GM19467 (cell line): ENCODE results near the gene CIDEB.
"Not testable (repeated sequence)": the region's sequence is repeated elsewhere in the genome, so short reads cannot be mapped to it uniquely, and the experiment has no call there.

Experiments
- ATAC-seq: cut with Tn5 transposase; IDR thresholded peaks from one replicate; pipeline ENCODE4 v1.9.1; 2021; ENCODE audit warnings: mild to moderate bottlenecking, moderate library complexity; ENCODE audit not compliant: unreplicated experiment

The CIDEB gene

DNA sequence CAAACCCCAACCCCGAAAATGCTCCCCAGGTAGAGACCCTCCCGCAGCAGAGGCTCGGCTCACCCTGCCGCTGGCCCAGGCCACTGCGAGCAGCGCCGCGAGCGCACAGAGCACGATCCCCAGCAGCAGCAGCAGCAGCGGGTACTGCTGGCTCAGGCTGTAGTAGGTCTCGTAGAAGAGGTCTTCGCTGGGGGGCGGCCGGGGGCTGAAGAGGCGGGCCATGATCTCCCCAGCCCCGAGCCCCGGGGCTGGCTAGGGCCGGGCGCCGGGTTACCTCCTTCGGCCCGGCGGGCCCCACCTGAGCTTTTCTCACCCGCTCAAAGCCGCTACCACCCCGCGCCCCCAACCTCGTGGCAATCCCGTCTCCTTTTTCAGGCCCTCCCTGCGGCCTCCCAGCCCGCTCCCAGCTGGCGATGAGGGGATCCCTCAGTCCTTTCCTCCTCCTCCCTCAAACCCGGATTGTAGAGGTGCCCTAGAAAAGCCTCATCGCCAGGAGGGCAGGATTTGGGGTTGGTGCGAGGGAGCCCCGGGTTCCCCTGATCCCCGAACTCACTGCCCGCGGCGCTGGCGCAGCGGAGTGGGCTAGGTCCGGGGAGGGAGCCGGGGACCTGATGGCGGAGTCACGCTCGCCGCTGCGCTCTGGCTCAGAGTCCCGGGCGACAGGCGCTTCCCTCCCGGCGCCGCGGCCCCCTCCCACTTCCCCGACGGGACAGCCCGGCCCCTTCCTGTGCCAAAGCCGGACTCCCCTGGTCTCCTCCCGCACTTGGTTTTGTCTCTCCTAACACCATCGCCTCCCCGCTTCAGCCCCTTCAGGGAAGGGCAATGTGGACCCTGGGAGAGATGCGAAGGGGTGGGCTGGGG, 26.9 kb upstream of the CIDEB start, which contains the start of gene ADCY4:
Gene ADCY4 (minus strand): TSS at position 641 of the 861 bp plus-strand sequence. CDS start 419 bp downstream, at position 222.
- no peak for ATAC-seq

DNA sequence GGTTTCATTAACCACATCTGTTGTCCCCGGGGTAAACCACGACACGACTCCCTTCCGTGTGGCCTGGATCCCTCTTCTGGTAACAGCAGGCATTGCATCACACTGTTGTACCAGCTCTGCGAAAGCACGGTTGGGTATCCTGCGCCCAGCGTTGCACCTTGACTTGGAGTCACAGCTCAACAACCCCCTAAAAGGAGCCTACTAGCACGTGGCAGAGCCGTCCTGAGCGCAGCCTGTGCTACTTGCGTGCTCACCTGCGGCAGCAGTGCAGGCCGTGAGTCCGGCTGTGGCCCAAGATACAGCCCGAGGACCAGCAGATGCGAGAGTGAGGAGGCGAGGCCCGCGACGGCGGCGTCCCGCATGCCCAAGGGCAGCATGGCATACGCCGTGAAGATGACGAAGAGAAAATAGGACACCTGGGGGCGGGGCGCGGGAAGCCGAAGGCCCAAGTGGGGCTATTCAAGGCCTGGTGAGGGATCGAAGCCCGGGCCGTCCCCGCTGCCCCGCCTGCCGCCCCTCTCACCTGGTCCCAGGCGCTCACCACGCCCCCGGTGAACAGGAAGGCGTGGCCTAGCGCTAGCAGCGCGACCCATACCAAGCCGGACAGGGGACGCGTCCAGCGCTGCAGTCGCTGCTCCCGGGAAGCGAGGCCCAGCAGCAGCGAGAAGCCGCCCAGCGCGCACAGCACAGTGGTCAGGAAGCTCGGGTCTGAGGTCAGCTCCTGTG, 24.7 kb upstream of the CIDEB start:
- ATAC-seq = peak; percentile 75

DNA sequence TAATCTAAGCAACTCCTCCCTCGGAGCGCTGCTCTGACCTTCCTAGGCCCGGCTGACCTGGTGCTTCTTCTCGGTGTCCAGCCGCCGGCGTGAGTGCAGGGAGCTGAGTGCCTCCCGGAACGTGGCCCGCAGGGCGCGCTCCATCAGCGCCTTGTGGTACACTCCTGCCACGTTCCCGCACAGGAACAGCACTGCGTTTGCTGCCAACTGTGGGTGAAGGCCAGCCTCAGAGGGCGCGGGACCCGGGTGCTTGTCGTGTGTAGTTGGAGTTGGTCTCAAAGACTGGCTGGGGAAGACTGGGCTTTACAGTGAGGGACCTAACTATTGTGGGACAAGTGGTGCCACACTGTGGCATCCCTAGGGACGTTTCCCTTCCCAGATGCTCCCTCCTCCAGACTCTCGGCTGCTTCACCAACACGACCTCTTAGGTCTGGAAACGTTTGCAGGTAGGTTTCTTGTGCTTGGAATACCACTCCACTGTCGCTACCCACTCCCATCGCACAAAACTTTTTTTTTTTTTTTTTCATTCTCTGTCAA, 24.0 kb upstream of the CIDEB start:
- no peak for ATAC-seq

DNA sequence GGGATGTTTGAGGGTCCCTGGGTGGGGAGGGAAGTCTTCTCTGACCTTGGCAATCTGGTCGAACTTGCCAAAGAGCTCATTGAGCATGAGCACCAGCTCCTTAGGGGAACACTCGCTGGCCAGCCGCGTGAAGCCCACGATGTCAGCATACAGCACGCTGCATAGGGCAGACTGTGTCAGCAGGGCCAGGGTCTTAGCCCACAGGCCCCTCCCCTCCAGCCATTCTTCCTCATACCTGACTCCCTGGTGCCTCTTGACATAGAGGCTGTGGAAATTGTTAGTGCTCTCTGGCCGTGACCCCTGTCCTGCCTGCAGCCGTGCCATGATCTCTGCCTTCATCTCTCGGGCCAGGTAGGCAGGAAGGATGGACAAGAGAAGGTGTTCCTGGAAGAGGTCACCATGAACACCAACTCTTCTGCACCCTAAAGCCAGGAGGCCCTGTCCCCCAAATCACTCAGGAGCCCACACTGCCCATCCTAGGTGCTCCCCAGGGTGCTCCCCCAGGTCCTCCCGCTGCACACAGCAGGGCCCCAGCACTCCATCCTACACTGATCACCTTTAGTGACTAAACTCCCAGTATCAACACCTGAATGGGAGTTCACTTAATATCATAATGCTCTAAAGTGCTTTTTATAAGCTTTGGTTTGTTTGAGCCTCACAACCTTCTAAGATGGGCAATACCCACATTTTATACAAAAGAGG, 23.3 kb upstream of the CIDEB start:
- ATAC-seq = no peak

DNA sequence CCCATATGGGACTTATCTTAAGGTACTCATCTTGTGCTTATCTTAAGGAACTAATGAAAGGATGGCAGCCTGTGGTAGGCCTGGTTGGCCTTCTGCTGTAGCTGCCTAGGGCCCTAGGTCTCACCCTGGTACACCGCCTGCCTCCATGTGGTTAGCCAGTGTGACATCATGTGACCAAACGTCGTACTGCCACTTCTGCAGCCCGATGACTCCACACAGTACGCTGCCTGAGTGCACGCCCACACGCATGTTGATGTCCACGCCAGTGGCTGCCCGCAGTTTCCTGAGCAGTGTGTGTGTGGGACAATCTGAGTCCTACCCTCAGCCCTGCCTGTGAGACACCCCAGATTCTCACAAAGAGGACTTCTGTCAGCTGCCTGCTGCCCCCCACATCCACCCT, 22.0 kb upstream of the CIDEB start:
- ATAC-seq = no peak

DNA sequence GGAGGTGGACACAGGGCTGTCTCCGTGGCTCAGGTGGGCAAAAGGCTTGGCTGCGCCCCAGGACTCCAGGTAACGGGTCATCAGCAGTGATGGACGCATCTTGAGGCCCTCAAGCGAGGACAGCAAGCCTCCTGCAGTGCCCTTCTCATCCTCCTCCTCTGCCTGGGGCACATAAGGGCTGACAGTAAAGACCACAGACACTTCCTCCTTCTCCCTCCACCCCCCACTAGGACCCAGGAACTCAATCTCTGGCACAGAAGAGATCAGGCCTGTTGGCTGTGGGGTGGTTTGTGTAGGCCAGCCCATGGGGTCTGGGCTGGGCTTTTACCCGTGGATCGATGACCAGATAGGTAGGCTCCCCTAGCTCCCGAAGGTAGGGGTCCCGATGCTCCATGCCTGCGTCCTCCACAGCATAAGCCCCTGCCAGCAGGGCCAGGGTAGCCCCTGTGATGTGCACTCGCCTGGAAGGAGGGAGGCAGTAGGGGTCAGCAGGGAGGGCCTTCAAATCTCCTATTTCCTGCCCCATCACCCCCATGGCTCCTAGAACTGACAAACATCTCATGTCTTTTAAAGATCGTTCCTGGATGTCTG, 21.4 kb upstream of the CIDEB start:
- ATAC-seq = no peak

DNA sequence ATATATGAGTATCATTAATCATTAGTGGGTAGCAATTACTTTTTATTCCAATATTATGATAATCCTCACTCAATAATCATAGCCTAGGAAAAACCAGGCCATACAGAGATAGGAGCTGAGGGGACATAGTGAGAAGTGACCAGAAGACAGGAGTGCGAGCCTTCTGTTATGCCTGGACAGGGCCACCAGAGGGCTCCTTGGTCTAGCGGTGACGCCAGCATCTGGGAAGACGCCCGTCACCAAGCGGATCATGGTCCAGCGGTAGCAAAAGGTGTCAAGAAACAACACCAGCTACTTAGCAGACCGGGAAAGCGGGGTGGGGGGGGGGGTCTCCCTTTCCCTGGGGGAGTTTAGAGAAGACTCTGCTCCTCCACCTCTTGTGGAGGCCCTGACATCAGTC, 20.1 kb upstream of the CIDEB start:
- ATAC-seq = not testable (repeated sequence)

DNA sequence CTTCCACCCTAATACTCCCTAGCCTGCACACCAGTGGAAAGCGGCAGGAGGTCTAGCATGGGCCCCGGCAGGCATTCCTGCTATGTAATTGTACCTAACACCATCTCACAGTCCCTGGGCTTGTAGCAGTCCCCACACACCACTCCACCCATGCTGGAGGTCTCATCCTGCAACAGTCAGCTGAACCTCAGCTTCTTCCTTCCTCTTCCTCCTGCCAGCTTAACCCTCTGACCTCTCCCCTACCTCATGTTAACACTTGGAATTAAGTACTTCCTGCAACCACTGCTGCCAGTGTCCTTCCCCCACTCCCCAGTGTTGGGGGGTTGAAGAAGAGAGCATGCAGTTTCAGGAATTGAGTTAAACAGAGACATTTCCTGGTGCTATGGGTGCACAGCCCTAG, 19.5 kb upstream of the CIDEB start:
- no peak for ATAC-seq

DNA sequence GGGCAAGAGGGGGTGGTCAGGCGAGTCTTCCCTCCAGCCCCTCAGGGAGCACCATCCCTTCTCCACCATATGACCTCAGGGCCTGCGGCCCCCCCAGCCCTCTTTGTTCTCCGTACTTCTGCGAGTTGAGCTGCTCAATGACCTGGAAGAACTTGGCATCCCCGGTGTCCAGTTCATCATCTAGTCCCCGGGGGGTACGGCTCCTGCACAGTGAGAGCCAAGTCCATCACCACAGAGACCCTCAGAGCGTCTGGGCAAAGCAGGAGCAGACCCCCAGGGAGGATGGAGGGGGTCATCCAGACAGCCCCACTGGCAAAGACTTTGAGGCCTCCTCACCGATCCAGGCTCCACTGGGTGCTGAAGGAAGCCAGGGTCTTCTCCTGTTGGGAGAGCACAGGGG, 18.2 kb upstream of the CIDEB start:
- ATAC-seq = no peak

DNA sequence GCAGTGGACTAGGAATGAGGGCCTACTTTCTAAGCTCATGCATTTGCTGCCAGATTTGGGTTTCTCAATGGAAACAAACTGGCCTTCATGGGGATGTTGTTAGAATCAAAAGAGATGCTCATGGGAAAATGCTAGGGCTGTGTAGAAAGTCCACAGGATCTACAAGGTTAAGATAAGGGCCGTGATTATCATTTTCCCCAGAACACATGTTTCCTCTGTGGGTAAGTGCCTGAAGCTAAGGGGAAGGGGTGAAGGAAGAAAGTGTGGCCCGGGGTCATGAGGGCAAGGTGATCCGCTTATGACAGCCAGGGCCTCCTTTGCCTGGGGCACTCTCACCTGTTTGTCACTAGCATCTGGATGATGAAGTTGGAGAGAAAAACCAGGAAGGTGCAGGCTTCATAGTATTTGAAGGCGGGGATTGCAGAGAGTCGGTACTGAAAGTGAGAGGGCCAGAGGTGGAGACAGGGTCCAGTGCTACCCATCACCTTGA, 17.3 kb upstream of the CIDEB start:
- ATAC-seq = no peak

DNA sequence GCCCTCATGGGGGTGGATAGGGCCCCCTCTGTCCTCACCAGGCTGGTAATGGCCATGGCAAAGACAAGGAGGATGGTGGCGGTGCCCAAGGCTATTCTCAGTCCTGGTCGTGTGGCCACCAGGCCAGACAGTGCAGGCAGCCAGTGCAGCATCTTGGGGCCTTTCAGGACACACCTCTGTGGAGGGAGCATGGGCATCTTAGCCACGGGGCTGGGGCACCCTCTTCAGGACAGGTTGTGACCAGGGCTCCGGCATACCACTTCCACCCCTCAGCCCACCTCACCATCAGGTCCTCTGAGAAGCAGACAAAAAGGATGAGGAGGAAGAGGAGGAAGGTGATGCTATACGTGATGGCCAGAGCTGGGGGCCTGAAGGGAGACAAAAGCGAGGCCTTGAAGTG, 16.2 kb upstream of the CIDEB start:
- no peak for ATAC-seq

DNA sequence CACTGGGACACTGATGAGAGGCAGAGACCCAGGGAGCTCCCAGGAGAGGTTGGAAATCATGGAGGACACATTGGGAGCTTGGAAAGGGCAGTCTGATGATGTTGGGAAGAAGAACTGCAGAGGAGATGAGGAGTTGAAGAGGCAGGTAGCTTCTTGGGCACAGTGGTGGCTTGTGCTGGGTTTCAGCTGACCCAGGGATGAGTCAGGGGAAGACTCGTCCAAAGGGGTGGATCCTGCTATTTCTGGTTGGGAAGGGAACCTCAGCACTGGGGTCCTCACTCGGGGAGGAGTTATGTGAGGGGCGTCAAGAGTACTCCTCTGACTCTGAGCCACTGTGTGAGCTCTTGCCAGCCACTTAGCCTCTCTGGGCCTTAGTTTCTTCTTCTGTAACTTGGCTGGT, 15.6 kb upstream of the CIDEB start:
- ATAC-seq = no peak

DNA sequence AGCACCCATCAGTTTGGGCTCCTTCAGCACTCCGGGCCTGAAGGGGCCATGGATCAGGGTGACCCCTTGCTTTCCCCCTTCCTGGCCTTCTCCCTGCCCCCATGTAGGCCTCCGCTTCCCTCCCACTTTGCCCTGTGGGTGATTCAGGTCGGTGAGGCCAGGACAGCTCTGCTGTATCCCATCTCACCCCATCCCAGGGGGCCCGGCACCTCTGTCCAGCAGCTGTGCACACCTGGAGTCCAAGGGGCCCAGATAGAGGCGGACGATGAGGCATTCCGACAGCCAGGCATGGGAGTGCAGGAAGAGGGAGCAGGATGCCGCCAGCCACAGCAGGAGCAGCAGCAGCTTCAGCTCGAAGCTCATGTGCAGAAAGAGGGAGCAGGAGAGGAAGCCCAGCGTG, 14.9 kb upstream of the CIDEB start:
- no peak for ATAC-seq

DNA sequence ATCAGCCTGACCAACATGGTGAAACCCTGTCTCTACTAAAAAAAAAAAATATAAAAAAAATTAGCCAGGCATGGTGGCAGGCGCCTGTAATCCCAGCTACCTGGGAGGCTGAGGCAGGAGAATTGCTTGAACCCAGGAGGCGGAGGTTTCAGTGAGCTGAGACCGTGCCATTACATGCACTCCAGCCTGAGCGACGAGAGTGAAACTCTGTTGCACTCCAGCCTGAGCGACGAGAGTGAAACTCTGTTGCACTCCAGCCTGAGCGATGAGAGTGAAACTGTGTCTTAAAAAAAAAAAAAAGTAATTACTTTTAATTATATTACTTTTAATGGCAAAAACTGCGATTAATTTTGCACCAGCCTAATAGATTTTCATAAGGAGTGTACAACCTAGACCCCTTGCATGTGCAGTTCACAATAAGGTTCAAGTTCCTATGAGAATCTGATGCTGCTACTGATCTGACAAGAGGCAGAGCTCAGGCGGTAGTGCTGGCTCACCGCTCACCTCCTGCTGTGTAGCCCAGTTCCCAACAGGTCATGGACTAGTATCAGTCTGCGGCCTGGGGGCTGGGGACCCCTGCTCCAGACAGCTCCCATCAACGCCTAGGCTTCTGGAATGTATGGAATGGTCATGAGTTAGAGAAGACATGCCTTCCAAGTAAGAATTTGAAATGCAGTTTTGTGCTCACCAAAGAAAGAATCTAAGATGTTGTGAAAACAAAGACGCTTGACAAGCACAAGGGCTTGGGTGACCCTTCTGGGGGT, 13.6 kb upstream of the CIDEB start:
- no peak for ATAC-seq

DNA sequence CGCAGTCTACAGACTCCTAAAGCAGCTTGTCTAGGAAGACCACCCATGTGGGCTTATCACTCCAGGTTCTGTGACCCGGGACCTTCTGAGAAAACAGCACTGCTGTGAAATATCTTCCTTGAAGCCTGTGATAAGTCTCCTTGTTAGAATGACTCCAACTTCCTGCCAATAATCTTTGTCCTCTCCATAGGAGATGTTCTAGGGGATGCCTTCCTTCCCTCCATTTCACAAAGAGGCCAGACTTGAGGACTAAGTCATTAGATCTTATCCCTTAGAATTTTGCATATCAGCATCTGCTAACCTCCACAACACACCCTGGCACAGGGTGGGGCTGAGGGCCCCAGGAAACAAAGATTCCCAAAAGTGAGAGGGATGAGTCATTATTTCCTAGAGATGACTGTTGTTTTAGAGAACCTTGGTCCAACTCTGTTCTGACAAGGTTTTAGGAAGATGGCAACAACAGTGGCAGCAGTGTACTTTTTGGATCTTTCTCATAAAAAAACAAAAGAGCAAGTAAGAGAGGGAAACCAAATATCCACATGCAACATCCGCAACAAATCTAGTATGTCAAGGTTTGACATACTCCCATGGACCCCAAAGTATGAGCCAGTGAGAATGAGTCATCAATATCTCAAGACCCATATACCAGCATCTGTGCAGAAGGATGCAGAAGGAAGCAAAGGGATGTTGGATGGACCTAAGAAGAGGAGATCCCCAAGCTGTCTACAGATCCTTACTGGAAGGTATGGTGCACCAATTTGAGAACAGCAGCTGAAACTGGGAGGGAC, 9.6 kb upstream of the CIDEB start:
- no peak for ATAC-seq

DNA sequence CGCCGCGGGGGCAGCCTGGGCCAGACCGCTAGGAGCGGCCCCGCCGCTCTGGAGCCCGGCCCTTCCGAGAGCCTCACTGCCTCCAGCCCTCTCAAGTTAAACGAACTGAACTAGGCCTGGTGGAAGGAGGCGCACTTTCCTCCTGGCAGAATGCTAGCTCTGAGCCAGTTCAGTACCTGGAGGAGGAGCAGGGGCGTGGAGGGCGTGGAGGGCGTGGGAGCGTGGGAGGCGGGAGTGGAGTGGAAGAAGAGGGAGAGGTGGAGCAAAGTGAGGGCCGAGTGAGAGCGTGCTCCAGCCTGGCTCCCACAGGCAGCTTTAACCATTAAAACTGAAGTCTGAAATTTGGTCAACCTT, 8.8 kb upstream of the CIDEB start:
- no peak for ATAC-seq

DNA sequence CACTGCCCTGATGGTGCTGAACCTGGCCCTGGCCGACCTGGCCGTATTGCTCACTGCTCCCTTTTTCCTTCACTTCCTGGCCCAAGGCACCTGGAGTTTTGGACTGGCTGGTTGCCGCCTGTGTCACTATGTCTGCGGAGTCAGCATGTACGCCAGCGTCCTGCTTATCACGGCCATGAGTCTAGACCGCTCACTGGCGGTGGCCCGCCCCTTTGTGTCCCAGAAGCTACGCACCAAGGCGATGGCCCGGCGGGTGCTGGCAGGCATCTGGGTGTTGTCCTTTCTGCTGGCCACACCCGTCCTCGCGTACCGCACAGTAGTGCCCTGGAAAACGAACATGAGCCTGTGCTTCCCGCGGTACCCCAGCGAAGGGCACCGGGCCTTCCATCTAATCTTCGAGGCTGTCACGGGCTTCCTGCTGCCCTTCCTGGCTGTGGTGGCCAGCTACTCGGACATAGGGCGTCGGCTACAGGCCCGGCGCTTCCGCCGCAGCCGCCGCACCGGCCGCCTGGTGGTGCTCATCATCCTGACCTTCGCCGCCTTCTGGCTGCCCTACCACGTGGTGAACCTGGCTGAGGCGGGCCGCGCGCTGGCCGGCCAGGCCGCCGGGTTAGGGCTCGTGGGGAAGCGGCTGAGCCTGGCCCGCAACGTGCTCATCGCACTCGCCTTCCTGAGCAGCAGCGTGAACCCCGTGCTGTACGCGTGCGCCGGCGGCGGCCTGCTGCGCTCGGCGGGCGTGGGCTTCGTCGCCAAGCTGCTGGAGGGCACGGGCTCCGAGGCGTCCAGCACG, 8.2 kb upstream of the CIDEB start:
- no peak for ATAC-seq

DNA sequence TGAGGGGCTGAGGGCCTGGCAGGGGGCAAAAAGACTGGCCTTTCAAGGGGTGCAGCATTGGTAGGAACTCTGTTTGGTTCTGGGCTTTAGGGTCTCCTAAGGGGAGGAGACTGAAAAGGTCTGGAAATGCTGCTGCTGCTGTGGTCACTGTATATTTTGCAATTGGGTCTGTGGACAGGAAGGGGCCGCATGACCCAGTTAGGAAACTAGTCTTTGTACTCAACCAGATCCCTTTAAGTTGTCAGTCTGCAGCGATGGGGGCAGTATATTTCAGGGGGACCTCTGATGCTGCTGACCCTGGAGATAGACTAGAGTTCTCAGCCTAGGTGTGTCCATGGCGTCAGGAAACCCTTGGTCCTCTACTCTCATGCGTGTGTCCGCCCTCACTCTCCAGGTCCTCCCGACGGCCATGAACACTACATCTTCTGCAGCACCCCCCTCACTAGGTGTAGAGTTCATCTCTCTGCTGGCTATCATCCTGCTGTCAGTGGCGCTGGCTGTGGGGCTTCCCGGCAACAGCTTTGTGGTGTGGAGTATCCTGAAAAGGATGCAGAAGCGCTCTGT, 7.5 kb upstream of the CIDEB start:
- no peak for ATAC-seq
